RCC 7860 (cell line): ENCODE measurements around the gene ZNRD2.

Experiments
- DNase-seq: peaks from one replicate; pipeline ENCODE4 v3.0.0-alpha.2; 2015; ENCODE audit warnings: low spot score
- FAIRE-seq: peaks from 2 replicates; lab custom pipeline; 2012; peaks lifted over from hg19 to GRCh38; lab: Jason Lieb, UNC

ZNRD2 gene

GRCh38 chr11:65585396-65586246 lies 15.3 kb downstream of the ZNRD2 start:
- FAIRE-seq = no peak

DNA sequence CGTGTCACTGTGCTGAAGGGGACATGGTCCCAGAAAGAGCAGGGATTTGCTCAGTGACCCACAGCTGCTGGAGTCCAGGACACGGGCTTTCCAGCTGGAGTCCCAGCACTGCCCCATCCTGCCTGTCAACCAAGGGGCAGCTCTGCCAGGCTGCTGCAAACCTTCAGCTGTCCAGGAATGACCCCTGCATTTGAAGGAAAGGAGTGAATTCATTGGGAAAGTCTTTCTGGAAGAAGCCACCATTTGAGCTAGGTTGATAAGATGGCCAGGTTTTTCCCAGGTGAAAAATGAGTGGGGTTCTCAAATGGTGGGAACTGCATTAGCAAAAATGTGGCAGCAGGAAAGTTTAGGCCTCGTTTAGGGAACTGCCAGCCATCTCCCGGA lies 16.0 kb downstream of the ZNRD2 start:
- no peak for DNase-seq
- FAIRE-seq = no peak

More at GRCh38 chr11:65585396-65586246, 15.3 kb downstream of the ZNRD2 start:
- no peak for DNase-seq

DNA sequence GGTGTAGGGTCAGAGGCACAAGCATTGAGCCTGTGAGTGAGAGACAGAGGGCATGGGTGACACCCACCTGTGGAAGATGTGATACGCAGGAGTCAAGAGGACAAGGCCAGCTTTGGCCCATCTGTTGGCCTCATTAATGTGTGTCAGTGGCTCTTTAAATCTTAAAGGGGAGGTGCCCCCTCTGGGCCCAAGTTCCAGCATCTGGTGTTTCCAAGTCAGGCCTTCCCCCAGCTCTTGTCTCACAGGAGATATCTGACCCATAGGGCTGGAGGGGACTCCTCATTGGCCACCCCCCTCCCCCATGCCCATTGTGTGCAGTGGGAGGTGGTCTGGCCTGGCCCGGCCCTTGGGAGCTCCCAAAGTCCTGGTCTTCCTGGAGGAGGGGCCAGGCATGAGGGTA lies 16.4 kb downstream of the ZNRD2 start:
- DNase-seq (no peak), FAIRE-seq (no peak)

DNA sequence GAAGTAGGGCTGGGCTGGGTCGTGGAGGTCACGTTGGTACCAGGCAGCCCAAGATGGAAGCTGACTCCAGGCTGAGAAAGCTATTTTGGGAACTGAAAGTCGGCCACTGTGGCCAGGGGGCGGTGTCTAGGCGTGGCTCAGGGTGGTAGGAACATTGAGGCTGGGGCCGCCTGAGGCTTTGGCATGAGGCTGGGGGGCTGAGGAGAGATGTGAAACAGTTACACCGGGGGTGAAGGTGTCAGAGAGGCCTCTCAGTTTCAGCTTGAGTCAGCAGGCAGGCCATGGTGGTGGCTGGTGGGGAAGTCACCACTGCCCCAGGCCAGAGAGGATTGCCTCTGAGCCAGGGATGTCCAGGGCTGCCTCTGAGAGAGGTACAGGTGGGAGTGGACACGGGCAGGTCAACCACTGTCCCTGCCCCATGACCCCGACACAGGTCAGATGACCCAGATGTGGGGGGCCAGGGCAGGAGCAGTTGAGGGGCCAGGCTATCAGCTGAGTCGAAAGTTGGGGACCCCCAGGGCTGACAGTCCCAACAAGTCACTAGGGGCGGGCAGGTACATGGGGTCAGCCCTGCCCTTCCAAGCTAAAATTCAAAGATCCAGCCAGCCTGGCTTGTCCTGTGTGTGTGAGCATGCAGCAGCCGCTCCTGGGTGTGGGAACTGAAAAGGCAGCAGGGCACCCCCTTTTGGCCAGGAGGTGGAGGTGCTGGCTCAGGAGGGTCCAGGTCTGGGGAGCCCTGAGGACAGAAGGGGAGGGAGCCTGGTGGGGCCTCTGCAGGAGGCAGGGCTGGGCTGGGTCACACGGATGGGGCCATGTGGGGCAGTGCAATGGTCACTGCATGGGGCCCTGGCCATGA lies 18.1 kb downstream of the ZNRD2 start:
- DNase-seq (no peak), FAIRE-seq (no peak)

GRCh38 chr11:65589444-65590239 lies 19.4 kb downstream of the ZNRD2 start:
- no peak for FAIRE-seq
- no peak for DNase-seq

GRCh38 chr11:65590240-65590738 lies 20.0 kb downstream of the ZNRD2 start:
- no peak for FAIRE-seq
- no peak for DNase-seq

DNA sequence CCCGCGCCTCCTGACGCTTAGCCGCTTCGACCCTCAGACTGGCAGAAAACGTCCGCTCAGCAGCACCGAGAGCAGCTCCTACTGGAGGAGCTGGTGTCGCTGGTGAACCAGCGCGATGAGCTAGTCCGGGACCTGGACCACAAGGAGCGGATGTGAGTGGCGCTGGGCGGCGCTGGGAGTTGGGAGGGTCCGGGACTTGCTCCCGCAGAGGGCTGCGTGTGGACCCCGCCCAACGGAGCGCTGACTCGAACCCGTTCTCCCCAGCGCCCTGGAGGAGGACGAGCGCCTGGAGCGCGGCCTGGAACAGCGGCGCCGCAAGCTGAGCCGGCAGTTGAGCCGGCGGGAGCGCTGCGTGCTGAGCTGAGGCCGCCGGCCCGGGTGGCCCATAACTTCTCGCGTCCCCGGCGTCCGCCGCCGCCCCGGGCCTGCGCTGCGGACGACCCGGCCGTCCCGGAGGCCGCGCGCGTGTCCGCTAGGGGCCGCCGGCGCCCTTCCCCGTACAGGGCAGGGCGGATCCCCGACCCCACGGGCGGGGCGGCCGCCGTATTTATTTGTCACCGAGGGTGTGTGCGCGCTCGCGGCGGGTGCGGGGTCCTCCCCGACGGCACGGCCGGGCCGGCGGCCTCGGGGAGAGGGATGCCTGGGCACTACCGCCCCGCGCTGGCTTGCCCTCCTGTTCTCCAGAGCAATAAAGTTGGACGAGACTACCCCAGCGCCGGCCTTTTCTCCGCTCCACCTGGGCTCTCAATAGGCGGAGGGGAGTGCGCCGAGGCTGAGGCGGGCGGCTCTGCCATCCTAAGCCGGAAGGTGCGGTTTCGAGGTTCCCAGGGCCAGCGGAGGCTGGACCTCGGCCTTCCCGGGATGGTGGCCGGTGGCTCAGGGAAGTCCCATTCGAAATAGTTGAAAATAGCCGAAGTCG lies 21.9 kb downstream of the ZNRD2 start:
- no peak for DNase-seq
- FAIRE-seq = no peak

DNA sequence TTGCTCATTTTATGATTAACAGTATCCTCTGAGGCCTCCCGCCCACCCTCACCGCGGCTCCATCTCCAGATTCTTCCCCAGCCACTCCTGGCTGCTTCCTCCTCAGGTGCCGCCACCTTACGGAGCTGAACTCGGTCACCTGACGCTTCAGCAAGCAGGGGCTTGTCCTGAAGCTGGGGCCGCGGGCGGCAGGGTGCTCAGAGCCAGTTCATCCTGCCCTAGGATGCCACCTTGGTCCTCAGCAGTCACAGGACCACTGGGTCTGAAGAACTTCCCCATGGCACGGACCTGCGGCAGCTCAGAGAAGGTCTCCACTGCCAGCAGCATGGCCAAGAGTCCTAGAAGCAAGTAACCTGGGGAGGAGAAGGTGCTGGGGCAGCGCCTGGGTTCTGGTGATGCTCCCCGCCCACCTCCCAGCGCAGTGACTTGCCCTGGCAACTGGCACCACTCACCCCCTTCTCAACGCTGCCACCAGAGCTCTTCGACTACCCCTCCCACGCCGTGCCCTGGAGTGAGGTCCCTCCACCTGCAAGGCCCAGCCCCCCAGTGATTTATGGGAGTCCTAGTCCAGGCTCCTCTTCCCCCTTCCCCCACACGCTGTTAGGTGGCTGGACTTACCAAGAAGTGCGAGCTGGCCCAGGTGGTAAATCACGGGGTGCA lies 22.7 kb downstream of the ZNRD2 start:
- DNase-seq (no peak), FAIRE-seq (no peak)

DNA sequence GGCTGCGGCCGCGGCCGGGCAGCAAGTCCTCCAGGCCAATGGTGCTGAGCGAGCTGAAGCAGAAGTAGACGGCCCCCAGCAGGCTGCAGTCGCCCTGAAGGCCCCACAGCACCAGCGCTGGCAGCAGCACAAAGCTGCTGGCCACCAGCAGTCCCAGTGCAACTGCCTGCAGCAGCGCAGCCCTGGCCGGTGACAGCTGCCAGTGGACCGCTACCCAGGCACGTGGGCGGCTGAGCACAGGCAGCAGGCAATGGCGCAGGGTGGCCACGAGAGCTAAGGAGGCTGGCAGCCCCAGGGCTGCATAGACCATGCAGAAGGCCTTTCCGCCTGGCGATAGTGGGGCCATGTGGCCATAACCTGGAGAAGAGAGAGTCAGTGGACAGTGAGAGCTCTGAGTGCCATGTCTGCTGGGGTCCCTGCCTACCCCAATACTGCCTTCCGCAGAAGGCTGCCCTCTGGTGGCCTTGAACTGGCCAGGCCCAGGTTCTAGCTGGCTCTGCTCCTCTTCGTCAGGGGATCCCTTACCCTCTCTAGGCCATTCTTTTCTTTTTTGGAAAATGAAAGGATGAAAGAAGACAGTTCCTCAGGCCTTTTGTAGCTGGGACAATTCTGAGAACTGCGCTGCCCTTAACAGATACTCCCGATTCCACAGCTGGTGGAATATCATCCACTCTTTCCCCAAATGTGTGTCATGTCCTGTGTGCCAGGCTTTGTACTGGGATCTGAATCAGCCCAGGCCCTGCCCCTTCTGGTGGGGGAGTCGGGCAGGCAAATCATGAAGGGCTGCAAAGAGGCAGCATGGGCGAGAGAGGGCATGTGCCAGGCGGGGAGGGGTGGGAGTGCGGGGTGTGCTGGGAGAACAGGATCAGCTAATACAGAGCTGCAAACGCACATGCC lies 23.5 kb downstream of the ZNRD2 start:
- DNase-seq (no peak), FAIRE-seq (no peak)

DNA sequence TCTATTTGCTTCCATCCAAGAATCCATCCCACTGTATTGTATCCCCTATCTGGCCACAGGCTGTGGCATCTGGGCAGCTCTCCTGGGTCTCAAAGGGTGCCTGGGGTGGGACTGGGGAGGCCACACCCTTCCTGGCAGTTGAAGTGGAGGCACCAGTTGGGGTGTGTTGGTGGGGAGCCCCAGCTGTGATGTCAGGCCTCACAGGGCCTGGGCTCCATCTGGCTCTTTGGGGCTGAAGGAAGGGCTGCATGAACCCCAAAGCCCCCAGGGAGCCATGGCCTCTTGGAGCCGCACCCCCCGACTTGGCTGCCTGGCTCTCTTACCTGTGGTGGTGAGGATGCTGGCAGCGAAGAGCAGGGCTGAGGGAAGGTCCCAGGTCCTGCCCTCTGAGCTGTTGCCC lies 24.9 kb downstream of the ZNRD2 start:
- DNase-seq (no peak), FAIRE-seq (no peak)

DNA sequence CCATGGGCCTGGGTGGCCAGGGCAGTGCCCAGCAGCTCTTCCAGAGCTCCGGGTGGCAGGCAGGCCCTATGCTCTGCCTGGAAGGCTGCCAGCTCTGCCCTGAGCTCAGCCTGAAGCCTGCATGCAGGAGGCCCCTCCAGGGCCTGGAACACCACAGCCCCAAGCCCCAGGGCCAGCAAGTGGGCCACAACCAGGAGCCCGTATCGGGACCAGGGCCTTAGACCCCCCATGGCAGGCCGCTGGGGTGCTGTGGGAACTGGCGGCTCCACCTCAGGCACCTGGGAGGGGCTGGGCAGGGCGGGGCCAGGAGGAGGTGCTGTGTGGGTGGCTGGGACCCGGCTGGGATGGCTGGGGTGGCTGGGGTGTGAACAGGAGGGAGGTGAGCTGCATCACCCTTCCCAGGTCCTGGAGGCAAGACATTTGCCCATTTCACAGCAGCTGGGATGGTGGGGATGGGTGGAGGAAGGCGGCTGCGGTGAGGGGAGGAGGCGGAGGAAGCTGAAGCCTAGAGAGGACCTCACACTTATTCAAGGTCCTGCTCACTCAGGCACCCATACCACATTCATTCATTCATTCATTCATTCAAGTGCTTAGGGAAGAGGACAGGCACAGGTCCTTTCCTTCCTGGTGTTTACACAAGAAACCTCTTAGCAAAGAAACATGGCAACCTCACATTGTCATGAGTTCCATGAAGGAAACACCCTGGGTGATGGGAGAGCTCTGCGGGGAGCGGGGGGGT lies 25.4 kb downstream of the ZNRD2 start, which contains the start of gene KCNK7:
TSS of gene KCNK7 (minus strand) at position 258 of the 739 bp plus-strand sequence. CDS start at position 230, 28 bp downstream.
- FAIRE-seq (no peak), DNase-seq (no peak)

DNA sequence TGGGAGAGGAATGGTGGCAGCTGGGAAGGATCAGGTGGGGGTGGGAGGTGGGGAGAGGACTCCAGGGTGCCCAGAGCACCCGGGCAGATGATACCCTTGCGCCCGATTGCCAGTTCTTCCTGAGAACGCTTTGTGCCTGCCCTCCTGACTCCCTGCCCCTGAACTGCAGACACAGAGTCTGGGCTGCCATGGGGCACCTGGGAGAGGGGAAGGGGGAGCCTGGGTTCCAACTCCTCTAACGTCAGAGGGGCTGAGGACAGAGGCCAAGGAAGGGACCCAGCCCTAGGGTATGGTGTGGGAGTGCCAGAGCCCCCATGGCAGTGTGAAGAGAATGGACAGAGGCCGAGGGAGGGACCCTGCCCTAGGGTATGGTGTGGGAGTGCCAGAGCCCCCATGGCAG lies 26.2 kb downstream of the ZNRD2 start:
- FAIRE-seq = no peak

GRCh38 chr11:65598258-65598699 lies 28.0 kb downstream of the ZNRD2 start:
- FAIRE-seq = no peak
- DNase-seq = no peak

More for the DNA sequence above, 26.2 kb downstream of the ZNRD2 start:
- no peak for DNase-seq

DNA sequence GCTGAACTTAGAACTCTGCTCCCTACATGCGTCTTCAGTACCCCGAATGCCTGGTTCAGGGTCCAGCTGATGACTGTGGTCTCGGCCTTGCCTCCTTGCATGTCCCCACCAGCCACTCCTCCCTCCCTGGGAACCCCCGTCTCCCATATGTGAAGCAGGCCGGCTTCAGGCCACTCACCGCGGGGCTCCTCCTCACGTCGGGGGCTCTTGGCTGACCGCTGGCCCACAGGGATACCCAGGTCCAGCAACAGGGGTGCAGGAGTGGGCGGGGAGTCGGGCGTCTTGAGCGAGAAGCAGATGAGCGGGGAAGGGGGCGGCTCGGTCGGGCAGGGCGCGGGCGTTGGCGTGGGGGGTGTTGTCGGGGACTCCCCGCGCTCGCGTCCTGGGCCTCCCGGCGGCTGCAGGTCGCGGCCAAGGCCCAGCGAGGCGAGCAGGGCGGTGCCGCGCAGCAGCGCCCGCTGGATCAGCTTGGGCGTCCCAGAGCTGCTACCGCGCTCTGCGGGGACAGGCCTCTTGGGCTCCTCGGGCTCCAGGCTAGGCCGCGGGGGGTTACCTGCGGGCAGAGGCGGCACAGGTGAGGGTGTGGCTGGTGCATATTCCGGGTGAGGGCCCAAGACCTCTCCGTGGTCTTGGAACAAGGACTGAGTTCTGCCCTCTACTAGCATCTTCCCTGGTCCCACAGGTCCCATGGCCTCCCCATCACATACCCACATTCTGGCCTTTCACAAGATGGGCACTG lies 29.1 kb downstream of the ZNRD2 start:
- FAIRE-seq (no peak), DNase-seq (no peak)

DNA sequence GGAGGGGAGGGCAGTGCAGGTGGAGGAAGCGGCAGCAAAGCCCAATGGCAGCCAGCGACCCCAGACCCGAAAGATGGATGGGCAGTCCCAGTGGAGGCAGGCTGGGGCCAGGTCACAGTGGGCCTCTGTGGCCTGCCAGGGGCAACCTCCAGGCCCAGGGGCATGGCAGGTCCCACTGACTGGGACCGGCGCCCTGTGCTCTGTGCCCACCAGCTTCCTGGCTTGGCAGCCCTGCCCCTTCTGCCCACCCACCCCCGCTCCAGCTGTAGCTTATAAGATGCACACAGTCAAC lies 29.6 kb downstream of the ZNRD2 start:
- DNase-seq (no peak), FAIRE-seq (no peak)

GRCh38 chr11:65604258-65604657 lies 34.0 kb downstream of the ZNRD2 start:
- DNase-seq = no peak
- FAIRE-seq = no peak
